K562 (cell line): ENCODE data around the gene MRTFB. TPM values are rescaled to one million over a fixed set of nuclear protein-coding genes. Genes with fewer than 3 reads are reported as not detected.
A peak's percentile ranks its signal among the peaks of the same experiment; 100 is the strongest.

Experiments used
- FOXA1 ChIP-seq: fragments of 450-650 bp; IDR thresholded peaks from 2 replicates; pipeline ENCODE4 v1.6.1; 2016; ENCODE audit warnings: mild to moderate bottlenecking, borderline replicate concordance
- HLTF ChIP-seq: fragments of 450-650 bp; IDR thresholded peaks from 2 replicates; pipeline ENCODE4 v1.6.1; 2016
- HNRNPLL ChIP-seq: fragments of 200-400 bp; formaldehyde crosslinking; IDR thresholded peaks from 2 replicates; pipeline ENCODE4 v1.6.1; 2017; ENCODE audit warnings: low read length, low read depth, mild to moderate bottlenecking; ENCODE audit not compliant: poor library complexity, severe bottlenecking
- NR2C2 ChIP-seq, 2 experiments: fragments of 200-800 bp in 1 of 2; sonication (Bioruptor generic) in 1 of 2; sonication (generic) in 1 of 2; formaldehyde crosslinking in 1 of 2; IDR thresholded peaks; 2 replicates each; pipeline versions ENCODE4 v1.6.1 to v1.8.0; 2016 to 2022; ENCODE audit warnings: mild to moderate bottlenecking in 1 of 2, missing compliant biosample characterization in 1 of 2, missing genetic modification characterization in 1 of 2, missing genetic modification reagents in 1 of 2
- NR2F6 ChIP-seq: fragments of 450-650 bp; formaldehyde crosslinking; IDR thresholded peaks from 2 replicates; pipeline ENCODE4 v1.4.0; 2020; ENCODE audit warnings: mild to moderate bottlenecking
- RBBP5 ChIP-seq: fragments of 200-600 bp; sonication (generic); IDR thresholded peaks from 2 replicates; pipeline ENCODE4 v1.6.1; 2012; ENCODE audit warnings: borderline replicate concordance, mild to moderate bottlenecking, low read length, control low read depth, inconsistent platforms; ENCODE audit not compliant: insufficient read depth, poor library complexity, severe bottlenecking
- SP2 ChIP-seq: IDR thresholded peaks from 2 replicates; pipeline ENCODE4 v1.6.1; 2011; ENCODE audit warnings: mild to moderate bottlenecking, low read depth, low read length, moderate library complexity; ENCODE audit not compliant: poor library complexity, severe bottlenecking; ENCODE audit errors: extremely low read depth
- STAT5B ChIP-seq: fragments of 250-450 bp; sonication (Bioruptor Pico); IDR thresholded peaks from 2 replicates; pipeline ENCODE4 v1.8.0; 2021; ENCODE audit warnings: mild to moderate bottlenecking, inconsistent platforms
- TAF15 ChIP-seq: fragments of 200-400 bp; formaldehyde crosslinking; IDR thresholded peaks from 2 replicates; pipeline ENCODE4 v1.6.1; 2017; ENCODE audit warnings: mild to moderate bottlenecking, low read depth, low read length, moderate library complexity
- ZNF124 ChIP-seq: sonication (generic); formaldehyde crosslinking; IDR thresholded peaks from 2 replicates; pipeline ENCODE4 v1.8.1; 2022; ENCODE audit warnings: missing genetic modification reagents
- ZNF175 ChIP-seq: fragments of 200-800 bp; sonication (Bioruptor generic); IDR thresholded peaks from 2 replicates; pipeline ENCODE4 v1.6.1; 2016; ENCODE audit warnings: low read depth, mild to moderate bottlenecking, missing genetic modification characterization, missing compliant biosample characterization
- ZNF644 ChIP-seq: fragments of 200-800 bp; sonication (Bioruptor generic); IDR thresholded peaks from 2 replicates; pipeline ENCODE4 v1.6.1; 2016; ENCODE audit warnings: low read depth, missing genetic modification characterization, missing compliant biosample characterization
- polyA plus RNA-seq, 8 experiments: library from polyadenylated mRNA; depleted of rRNA in 4 of 8; stranded (reverse) in 5 of 8; unstranded in 3 of 8; fragments of >200 nt; fragmentation: Nextera tagmentation in 2 of 8; fragmentation: Illumina TruSeq in 1 of 8; extraction: Ambion mirVana in 2 of 8; extraction: Trizol in 1 of 8; gene quantifications; 2 replicates each; pipeline versions ENCODE4 v1.2.1 to v1.2.3, GENCODE V29; 2011 to 2014; ENCODE audit warnings: inconsistent platforms in 1 of 8, missing spikeins in 1 of 8
- total RNA-seq, 7 experiments: library from RNA; depleted of rRNA in 6 of 7; stranded (reverse); fragments of >200 nt in 6 of 7; fragmentation: Illumina TruSeq in 2 of 7; extraction: Trizol in 2 of 7; gene quantifications; 2 replicates each; pipeline versions ENCODE4 v1.2.1 to v1.2.3, GENCODE V29; 2011 to 2021; ENCODE audit warnings: low replicate concordance in 1 of 7
- TF ChIP-seq, protein P1 (sequence below): fragments of 200-800 bp; sonication (Bioruptor generic); IDR thresholded peaks from 2 replicates; pipeline ENCODE4 v1.6.1; 2017; ENCODE audit warnings: missing genetic modification characterization, missing compliant biosample characterization
- TF ChIP-seq, protein P2 (sequence below): sonication (generic); IDR thresholded peaks from 2 replicates; pipeline ENCODE4 v1.6.1; 2016
- TF ChIP-seq, protein P3 (sequence below), 3 experiments: fragments of 200-800 bp in 1 of 3; sonication (Bioruptor generic) in 1 of 3; sonication (generic) in 1 of 3; formaldehyde crosslinking in 1 of 3; IDR thresholded peaks; 2 replicates each; pipeline versions ENCODE4 v1.6.1 to v1.8.0; 2016 to 2022; ENCODE audit warnings: mild to moderate bottlenecking in 2 of 3, missing compliant biosample characterization in 2 of 3, missing genetic modification characterization in 2 of 3, missing genetic modification reagents in 1 of 3

The MRTFB gene
- total and polyA plus RNA-seq, 9 of the 15 experiments (the other 6 are each of a cell fraction or from before 2014, with no cell fraction given): 2.2 to 12.7 (median 7.0) TPM

GRCh38 chr16:14307527-14308367 is 236.6 kb downstream of the MRTFB start (continued):
- TF ChIP-seq, protein P1, sequence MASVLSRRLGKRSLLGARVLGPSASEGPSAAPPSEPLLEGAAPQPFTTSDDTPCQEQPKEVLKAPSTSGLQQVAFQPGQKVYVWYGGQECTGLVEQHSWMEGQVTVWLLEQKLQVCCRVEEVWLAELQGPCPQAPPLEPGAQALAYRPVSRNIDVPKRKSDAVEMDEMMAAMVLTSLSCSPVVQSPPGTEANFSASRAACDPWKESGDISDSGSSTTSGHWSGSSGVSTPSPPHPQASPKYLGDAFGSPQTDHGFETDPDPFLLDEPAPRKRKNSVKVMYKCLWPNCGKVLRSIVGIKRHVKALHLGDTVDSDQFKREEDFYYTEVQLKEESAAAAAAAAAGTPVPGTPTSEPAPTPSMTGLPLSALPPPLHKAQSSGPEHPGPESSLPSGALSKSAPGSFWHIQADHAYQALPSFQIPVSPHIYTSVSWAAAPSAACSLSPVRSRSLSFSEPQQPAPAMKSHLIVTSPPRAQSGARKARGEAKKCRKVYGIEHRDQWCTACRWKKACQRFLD (CRISPR knock-in tag): peak; percentile 42; the same call in 1 of the 2 replicates
- TF ChIP-seq ZNF124 (CRISPR knock-in tag) (no peak), NR2F6 (CRISPR knock-in tag) (no peak), TAF15 (no peak), ZNF644 (no peak), RBBP5 (no peak), ZNF175 (CRISPR knock-in tag) (0 out of 2 replicates have a peak, but pooled peaks have one; percentile 50), HNRNPLL (no peak), STAT5B (no peak), HLTF (no peak), NR2C2 (CRISPR knock-in tag; IDR thresholded peaks at IDR 0.05) (no peak), NR2C2 (tag; IDR thresholded peaks at IDR 0.05) (0 out of 2 replicates have a peak, but pooled peaks have one; percentile 16), FOXA1 (no peak), SP2 (no peak)
- TF ChIP-seq, protein P2, sequence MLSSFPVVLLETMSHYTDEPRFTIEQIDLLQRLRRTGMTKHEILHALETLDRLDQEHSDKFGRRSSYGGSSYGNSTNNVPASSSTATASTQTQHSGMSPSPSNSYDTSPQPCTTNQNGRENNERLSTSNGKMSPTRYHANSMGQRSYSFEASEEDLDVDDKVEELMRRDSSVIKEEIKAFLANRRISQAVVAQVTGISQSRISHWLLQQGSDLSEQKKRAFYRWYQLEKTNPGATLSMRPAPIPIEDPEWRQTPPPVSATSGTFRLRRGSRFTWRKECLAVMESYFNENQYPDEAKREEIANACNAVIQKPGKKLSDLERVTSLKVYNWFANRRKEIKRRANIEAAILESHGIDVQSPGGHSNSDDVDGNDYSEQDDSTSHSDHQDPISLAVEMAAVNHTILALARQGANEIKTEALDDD: no peak
- TF ChIP-seq, protein P3, sequence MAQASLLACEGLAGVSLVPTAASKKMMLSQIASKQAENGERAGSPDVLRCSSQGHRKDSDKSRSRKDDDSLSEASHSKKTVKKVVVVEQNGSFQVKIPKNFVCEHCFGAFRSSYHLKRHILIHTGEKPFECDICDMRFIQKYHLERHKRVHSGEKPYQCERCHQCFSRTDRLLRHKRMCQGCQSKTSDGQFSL (CRISPR knock-in tag; IDR thresholded peaks at IDR 0.05): no peak
- TF ChIP-seq, protein P3 (tag; IDR thresholded peaks at IDR 0.05): 0 out of 4 replicates have a peak, but pooled peaks of 1 of the 2 experiments have one; percentile 15
